GM18873 (cell line): ENCODE measurements around the gene MAN1C1.

ENCODE experiments used
- ATAC-seq: cut with Tn5 transposase; IDR thresholded peaks from one replicate; pipeline ENCODE4 v1.9.1; 2021; ENCODE audit warnings: mild to moderate bottlenecking, moderate library complexity, moderate number of reproducible peaks; ENCODE audit not compliant: unreplicated experiment, low FRiP score

Gene MAN1C1

DNA sequence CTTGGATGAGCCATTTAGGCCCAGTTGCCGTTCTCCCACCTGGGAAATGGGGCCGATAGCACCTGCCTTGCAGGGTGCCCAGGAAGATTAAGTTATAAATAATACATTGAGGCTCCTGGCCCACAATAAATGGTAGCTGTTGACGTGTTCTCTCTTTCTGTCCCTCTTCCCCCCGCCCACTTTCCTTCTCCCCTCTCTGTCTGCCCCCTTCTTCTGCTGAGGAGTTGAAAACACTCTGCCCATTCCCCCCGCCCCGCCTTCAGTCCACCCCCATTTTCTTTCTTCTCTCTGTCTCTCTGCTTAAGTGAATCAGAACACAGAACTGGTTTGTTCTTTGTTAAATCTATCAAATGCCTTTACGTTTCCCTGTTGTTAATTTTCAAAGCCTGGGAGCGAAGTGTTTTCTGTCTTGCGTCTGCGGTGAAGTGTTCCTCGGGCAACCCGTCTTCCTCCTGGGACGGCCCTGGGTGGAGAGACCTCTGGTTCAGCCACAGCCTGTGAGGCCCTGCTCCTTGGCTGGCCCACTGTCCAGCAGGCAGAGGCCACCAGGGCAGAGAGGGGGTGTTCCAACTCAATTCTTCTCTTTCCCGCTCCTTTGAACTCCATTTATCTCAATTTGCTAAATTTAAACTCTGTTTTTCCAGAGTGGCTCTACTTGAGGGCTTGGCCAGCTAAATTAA, 154.1 kb downstream of the MAN1C1 start:
- ATAC-seq, result no peak

GRCh38 chr1:25771221-25772114, 154.9 kb downstream of the MAN1C1 start:
- no peak for ATAC-seq

GRCh38 chr1:25772164-25772563, 155.6 kb downstream of the MAN1C1 start:
- ATAC-seq, result no peak

DNA sequence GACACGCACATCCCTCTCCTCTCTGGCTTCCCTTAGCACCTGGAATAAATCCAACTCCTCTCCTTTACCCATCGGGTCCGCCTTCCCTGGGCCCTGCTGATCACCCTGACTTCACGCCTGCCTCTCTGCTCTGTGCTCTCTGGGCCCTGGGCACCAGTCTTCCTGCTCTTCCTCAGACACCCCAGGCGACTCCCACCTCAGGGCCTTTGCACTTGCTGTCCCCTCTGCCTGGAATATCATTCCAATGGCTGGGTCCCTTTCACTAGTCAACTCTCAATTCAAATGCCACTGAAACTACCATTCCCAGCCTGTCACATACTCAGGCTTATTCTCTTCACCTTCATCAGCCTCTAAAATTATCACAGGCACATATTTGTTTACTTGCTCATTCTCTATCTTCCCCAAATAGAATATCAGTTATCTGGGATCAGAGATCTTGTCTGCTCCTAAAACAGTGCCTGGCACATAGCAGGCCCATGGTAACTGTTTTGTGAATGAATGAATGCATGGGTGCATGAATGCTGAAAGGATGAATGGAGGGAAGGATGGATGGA, 156.2 kb downstream of the MAN1C1 start:
- no peak for ATAC-seq

DNA sequence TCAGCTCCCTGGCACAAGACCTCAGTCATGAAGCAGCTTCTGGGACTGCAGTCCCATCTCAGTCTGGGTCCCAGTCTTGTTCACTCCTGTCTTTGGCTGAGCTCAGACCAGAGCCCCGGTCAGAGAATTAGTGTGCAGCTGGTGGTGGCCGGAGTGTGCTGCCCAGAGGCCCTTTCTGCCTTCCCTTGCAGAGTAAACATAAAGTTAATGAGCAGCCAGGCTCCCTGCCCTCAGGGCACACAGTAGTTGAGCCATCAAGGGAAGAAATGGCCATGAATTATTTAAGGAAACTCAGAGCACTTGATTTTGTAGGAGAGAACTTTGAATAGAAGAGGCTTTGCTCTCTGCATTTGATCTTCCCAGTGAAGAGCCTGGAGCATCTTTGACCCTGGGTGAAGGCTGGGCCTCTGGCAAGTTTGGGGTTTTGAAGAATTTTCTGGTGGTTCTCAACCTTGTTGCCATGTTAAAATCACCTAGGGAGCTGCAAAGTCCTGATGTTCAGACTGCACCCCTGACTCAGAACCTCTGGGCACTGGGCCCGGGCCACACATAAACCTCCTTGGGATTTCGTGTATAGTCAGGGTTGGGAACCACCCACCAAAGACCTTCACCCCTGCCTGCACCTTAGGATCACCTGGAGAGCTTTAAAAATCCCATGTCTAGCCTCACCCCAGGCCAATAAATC, 157.0 kb downstream of the MAN1C1 start:
- ATAC-seq, result no peak

GRCh38 chr1:25774206-25774803, 157.7 kb downstream of the MAN1C1 start:
- ATAC-seq, result no peak

DNA sequence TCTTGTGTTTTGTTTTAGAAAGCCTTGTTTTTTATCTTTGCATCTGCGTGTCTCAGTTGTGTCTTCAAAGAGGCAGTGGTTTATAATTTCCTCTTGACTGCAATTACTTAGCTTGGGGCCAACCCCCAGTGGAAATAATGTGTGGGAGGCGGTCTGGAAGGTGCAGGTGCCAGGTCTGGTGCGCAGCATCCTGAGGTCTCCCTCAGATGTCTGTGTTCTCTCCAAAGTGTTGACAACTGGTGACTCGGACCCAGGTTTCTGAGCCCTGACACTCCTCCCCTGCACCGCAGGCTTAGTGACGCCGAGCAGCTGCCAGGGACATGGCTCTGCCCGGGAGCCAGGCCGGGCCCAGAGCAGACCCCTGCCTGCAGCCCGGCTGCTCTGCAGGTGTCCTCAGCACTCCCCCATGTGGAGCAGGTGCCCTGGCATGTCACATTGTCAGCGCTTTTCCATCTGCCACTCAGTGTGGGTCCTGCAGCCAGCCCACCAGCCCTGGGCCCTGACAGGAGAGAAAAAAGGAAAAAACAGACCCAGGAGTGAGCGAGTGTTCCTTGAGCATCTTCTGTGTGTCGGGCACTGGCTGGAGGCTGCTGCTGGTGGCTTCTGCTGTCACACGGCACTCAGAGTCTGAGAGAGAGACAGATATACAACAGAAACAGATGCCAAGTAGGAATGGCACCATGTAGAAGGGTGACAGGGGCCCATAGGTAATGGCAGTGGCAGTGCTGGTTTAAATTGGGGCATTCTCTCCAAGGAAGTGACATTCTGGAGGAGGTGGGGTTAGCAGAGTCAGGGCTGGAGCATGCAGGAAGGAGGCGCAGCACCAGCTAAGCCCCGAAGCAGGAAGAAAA, 158.6 kb downstream of the MAN1C1 start:
- ATAC-seq, result no peak

DNA sequence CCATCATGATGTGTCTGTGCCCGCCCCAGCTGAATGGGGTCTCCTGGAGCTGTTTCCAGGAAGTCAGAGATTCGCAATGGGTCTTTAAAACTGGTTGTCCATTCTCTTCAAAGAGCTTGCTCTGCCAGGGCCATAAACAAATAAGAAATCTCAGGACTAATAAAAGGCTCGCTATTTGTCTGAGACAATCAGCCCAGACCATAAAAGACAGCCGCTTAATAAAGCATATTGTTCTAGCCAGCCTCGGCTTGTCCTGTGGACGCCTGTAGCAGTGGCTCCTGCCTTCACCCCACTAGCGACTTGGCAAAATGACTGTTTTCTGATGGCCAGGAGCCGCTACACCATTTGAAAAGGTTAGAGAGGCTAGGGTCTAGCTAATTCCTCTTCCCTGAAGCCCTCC, 162.8 kb downstream of the MAN1C1 start:
- no peak for ATAC-seq

- ATAC-seq, result no peak
These were observed 163.3 kb downstream of the MAN1C1 start for GRCh38 chr1:25779894-25780293.

GRCh38 chr1:25780318-25781129, 163.9 kb downstream of the MAN1C1 start:
- ATAC-seq, result no peak

- ATAC-seq, result no peak
These were observed 164.5 kb downstream of the MAN1C1 start for GRCh38 chr1:25781130-25781433.

GRCh38 chr1:25782608-25783201, 166.1 kb downstream of the MAN1C1 start:
- ATAC-seq, result no peak

DNA sequence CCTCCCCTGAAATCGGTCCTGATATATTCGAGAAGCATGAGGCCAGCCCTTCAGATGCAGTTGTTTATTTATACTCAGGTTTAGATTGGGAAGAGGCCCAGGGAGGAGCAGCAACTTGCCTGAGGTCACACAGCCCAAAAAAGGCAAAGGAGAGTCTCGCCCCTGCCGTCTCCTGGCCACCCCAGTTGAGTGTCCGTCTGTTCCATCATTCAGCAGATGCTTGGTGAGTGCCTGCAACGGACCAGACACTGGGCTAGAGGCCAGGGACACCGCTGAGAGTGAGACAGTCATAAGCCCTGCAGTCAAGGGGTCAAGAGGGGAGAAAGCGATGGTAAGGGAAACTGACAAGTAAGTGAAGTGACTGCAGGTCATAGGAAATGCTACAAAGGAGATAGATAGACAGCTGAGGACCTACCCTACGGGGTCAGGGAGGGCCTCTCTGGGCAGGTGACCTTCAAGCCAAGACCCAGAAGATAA, 168.0 kb downstream of the MAN1C1 start:
- no peak for ATAC-seq

DNA sequence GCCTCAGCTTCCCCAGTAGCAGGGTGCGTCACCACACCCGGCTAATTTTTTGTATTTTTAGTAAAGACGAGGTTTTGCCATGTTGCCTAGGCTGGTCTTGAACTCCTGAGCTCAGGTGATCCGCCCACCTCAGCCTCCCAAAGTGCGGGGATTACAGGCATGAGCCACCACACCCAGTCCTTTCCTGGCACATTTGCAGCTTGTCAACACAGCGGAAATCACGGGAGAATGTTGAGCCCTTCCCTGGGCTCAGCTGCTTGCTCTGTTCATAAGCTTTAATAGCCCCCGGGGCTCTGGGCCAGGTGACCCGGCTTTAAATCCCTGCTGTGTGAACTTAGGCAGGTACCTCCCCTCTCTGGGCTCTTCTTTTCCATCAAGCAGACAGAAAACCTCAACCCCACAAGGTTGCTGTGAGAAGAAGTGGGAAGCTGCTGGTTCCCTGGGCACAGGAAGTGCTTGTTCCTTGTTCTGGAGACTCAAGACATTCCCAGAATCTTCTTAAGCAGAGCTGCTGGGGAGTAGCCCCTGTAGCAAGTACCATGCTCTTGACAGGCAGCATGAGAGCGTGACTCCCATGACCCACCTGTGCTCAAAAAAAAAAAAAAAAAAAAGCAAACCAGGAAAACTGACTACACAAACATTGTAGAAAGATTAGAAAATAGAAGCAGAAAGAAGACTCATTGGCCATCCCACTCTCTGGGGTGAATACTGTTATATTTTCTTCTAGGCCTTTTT, 168.9 kb downstream of the MAN1C1 start:
- ATAC-seq, result no peak

GRCh38 chr1:25786887-25787759, 170.5 kb downstream of the MAN1C1 start:
- no peak for ATAC-seq

GRCh38 chr1:25787760-25788166, 171.2 kb downstream of the MAN1C1 start:
- no peak for ATAC-seq

DNA sequence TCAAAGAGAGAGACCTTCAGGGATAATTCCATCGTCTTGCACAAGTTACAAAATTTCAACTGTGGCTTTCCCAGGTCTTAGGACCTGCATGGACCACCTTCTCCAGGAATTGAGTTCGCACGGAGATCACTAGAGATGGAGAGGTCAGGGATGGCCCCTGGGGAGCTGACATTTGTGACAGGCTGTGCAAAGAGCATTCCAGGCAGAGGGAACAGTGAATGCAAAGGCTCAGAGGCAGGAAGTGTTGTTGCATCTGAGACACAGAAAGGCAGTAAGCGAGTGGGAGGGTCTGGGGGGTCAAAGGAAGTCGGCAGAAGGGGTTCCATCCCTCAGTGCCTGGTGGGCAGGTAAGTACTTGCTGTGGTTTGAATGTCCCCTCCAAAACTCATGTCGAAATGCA, 173.9 kb downstream of the MAN1C1 start:
- no peak for ATAC-seq
